ENCODE data around the gene SBNO2. TPM values are rescaled to one million over a fixed set of nuclear protein-coding genes. Genes with fewer than 3 reads are reported as not detected.

Gene SBNO2
- total and polyA plus RNA-seq, 9 of the 15 experiments (the other 6 are each of a cell fraction or from before 2014, with no cell fraction given), result 0.01 to 46.2 (median 6.7) TPM

DNA sequence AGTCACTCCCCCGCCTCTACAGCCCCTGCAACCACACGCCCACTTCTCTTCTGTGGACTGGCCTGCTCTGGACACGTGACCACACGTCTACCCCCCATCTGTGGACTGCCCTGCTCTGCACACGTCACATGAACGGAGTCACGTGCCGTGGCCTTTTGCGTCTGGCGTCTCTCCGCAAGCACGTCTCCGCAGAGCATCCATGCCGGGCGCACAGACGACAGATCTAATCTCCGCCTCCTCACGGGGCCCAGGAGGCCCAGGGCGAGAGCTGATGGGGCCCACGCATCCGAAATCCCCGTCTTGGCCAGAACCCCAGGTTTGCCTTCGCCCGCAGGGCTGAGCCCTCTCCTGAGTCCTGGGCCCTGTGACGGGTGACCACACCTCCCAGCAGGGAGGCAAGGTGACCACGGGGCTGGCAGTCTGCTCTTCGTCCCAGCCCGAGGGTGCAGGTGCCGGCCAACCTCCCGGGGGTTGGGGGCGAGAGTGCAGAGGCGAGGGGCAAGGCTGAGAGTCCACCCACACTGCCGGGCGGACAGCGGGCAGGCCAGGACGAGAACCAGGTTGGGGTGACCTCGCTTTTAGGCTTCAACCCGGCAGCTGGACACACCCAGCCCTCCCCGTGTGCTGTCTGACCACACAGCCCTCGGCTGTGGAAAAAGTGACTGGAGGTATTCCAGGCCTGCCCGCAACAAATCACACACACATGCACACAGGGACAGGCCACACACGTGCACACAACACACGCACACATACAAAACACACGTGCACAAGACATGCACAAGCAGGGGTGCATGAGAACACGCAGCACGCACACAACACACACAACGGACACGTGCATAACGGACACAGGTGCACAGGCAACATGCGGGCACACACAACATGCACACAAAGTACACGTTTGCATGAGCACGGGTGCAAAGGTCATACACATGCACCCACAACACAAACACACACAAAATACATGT, 3.9 kb downstream of the SBNO2 start (continued):
- TF ChIP-seq, protein P1, sequence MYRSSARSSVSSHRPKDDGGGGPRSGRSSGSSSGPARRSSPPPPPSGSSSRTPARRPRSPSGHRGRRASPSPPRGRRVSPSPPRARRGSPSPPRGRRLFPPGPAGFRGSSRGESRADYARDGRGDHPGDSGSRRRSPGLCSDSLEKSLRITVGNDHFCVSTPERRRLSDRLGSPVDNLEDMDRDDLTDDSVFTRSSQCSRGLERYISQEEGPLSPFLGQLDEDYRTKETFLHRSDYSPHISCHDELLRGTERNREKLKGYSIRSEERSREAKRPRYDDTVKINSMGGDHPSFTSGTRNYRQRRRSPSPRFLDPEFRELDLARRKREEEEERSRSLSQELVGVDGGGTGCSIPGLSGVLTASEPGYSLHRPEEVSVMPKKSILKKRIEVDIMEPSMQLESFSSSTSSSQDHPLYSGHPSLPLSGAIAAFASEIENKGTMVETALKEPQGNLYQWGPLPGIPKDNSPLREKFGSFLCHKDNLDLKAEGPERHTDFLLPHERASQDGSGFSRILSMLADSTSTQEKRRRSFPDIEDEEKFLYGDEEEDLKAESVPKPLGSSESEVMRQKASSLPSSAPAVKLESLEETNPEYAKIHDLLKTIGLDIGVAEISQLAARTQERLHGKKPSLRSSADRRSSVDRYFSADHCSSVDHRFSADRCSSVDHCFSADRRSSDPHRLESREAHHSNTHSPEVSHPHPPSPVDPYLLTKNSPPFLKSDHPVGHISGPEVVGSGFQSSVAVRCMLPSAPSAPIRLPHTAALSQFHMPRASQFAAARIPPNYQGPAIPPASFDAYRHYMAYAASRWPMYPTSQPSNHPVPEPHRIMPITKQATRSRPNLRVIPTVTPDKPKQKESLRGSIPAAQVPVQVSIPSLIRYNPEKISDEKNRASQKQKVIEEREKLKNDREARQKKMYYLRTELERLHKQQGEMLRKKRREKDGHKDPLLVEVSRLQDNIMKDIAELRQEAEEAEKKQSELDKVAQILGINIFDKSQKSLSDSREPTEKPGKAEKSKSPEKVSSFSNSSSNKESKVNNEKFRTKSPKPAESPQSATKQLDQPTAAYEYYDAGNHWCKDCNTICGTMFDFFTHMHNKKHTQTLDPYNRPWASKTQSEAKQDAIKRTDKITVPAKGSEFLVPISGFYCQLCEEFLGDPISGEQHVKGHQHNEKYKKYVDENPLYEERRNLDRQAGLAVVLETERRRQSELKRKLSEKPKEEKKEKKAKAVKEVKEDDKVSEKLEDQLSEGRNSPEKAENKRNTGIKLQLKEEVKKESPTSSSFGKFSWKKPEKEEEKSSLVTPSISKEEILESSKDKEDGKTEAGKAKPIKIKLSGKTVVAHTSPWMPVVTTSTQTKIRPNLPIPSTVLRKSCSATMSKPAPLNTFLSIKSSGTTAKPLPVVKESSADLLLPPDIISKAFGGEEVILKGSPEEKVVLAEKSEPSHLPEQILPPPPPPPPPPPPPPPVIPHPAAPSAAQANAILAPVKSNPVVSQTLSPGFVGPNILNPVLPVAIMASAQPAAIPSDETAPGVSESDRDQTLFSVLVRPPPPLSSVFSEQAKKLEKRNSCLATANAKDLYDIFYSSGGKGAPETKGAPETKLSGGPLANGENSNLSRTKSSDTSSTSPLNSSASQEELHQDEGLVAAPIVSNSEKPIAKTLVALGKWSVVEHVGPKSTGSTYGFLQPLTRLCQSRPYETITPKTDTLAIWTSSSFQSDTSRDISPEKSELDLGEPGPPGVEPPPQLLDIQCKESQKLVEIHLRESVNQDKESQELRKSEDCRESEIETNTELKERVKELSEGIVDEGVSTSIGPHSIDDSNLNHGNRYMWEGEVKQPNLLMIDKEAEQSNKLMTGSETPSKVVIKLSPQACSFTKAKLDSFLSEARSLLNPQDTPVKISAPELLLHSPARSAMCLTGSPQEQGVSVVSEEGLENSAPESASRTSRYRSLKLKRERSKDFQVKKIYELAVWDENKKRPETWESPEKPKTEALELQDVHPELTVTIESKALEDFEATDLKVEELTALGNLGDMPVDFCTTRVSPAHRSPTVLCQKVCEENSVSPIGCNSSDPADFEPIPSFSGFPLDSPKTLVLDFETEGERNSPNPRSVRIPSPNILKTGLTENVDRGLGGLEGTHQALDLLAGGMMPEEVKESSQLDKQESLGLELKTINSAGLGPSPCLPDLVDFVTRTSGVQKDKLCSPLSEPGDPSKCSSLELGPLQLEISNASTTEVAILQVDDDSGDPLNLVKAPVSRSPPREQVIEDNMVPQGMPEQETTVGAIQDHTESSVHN (IDR thresholded peaks at IDR 0.05; ENCODE audit: borderline replicate concordance in 1 of 2, low read depth in 1 of 2), result peak in 1 of 2 experiments; percentile 51; a peak in 1 of 4 replicates
- TF ChIP-seq MCM3 (IDR thresholded peaks at IDR 0.05), result no peak
- TF ChIP-seq HMGXB4 (CRISPR knock-in tag; IDR thresholded peaks at IDR 0.05), result no peak
- no peak for TF ChIP-seq E2F8 (IDR thresholded peaks at IDR 0.05; ENCODE audit: low read depth, partially characterized antibody)
- TF ChIP-seq KLF1 (tag; IDR thresholded peaks at IDR 0.05), result peak; percentile 50; the same call in 1 of the 2 replicates
- no peak for TF ChIP-seq BRD9 (IDR thresholded peaks at IDR 0.05; ENCODE audit: low read depth, partially characterized antibody)
- TF ChIP-seq, protein P2, sequence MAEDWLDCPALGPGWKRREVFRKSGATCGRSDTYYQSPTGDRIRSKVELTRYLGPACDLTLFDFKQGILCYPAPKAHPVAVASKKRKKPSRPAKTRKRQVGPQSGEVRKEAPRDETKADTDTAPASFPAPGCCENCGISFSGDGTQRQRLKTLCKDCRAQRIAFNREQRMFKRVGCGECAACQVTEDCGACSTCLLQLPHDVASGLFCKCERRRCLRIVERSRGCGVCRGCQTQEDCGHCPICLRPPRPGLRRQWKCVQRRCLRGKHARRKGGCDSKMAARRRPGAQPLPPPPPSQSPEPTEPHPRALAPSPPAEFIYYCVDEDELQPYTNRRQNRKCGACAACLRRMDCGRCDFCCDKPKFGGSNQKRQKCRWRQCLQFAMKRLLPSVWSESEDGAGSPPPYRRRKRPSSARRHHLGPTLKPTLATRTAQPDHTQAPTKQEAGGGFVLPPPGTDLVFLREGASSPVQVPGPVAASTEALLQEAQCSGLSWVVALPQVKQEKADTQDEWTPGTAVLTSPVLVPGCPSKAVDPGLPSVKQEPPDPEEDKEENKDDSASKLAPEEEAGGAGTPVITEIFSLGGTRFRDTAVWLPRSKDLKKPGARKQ (CRISPR knock-in tag; IDR thresholded peaks at IDR 0.05), result no peak
- no peak for TF ChIP-seq PPARD (CRISPR knock-in tag; IDR thresholded peaks at IDR 0.05)
- peak; percentile 80 for TF ChIP-seq CXXC5 (CRISPR knock-in tag; IDR thresholded peaks at IDR 0.05)
- TF ChIP-seq KDM2B (CRISPR knock-in tag; IDR thresholded peaks at IDR 0.05), result no peak
